Measurements from ENCODE around the gene NPW.

NPW gene

DNA sequence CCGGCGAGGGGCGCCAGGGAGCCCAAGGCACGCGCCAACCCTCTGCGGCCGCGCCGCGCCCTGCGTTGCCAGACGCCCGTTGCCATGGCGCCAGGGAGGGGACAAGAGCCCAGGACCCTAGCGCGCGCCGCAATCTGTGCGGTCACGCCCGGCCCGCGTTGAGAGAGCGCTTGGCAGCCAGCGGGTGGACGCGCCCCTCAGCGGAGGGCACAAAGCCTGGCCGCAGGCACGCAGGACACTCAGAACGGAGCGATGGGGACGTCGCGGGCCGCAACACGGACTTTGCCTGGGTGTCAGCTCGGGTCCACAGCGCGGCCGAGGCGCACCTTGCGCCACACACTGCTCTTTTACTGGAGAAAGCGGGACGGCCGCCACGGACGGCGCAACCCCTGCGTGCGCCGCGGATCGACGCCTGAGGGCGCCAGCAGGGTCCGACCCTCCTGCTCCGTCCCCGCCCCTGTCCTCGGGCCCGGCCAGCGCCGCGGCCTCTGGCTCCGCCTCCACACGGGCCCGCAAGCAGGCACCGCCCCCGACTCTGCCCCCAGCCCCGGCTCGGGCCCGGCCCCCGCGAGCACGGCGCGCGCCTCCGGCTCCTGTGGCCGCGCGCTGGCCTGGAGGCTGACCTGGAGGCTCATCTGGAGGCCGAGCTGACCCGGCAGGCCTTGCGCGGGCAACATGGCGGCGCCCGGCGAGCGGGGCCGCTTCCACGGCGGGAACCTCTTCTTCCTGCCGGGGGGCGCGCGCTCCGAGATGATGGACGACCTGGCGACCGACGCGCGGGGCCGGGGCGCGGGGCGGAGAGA lies 35.8 kb upstream of the NPW start, which contains the start of gene GFER:
TSS of gene GFER (plus strand) at position 650 of the 803 bp plus-strand sequence. CDS start at position 676, 26 bp downstream.
- peak; percentile 94 for DNase-seq (ENCODE audit: insufficient read length, low spot score)
- FAIRE-seq = peak; percentile 95

DNA sequence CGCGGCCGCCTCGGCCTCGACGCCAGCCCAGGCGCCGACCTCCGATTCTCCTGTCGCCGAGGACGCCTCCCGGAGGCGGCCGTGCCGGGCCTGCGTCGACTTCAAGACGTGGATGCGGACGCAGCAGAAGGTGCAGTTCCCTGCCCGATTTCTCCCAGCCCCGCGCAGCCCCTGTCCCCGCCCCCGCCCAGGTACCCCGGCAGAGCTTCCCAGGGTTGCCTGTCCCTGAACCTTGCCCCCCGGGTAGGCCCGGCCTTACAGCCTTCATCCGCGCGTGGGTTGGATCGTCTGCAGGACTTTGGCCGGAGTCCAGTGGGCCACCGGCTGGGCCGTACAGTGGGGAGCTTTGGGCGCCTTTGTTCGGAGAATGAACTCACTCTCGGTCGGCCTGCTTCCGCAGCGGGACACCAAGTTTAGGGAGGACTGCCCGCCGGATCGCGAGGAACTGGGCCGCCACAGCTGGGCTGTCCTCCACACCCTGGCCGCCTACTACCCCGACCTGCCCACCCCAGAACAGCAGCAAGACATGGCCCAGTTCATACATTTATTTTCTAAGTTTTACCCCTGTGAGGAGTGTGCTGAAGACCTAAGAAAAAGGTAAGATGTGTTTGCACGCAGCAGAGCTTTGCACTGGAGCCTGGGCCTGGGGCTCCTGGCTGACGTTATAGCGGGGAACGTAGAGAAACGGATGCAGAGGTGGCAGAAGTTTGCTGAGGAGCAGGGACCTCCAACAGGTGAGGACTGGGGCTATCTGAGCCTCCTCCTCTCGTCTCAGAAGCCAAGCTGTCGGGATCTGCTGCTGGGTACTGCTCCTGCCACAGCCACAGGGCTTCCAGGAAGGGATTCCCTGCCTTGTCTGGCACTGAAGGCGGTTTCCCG lies 35.0 kb upstream of the NPW start:
- no peak for FAIRE-seq
- no peak for DNase-seq (ENCODE audit: insufficient read length, low spot score)

DNA sequence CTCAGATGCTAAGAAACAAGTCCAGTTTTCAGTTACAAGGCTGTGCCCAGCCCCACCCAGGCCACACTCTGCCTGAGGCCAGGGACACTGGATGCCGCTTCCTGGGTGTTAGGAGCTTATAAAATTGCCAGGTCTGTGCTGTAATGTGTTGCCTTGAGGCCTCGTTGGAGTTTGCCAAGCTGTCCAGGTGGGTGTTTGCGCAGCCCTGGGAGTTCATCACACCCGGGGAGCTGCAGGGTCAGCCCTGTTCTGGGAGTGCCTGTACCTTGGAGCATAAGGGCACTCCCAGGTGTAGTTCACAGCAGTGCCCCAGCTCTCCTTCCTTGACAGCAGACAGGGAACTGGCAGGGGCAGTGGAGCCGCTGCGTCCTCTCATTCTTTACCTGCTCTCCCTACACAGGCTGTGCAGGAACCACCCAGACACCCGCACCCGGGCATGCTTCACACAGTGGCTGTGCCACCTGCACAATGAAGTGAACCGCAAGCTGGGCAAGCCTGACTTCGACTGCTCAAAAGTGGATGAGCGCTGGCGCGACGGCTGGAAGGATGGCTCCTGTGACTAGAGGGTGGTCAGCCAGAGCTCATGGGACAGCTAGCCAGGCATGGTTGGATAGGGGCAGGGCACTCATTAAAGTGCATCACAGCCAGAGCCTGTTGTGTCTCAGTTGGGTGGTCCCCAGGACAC lies 34.0 kb upstream of the NPW start:
- FAIRE-seq (no peak), DNase-seq (ENCODE audit: insufficient read length, low spot score) (no peak)

DNA sequence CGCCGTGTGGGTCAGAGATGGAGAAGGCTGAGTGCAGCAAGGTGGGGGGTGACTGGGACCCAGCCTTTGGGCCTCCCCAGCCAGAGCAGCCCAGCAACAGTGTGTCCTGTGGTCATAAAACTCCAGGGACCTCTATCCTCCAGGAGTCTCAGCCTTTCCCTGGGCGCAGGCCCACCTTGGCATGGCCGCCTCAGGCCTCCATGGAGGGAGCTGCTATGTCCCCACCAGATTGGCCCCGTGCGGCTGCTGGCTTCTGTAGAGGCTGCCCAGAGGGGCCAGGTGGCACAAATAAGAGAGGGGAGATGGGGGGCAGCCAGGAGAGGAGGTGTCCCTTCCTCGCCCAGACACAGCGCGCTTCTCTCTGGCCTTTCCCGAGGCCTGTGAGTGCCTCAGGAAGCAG lies 32.4 kb upstream of the NPW start:
- no peak for DNase-seq (ENCODE audit: insufficient read length, low spot score)

DNA sequence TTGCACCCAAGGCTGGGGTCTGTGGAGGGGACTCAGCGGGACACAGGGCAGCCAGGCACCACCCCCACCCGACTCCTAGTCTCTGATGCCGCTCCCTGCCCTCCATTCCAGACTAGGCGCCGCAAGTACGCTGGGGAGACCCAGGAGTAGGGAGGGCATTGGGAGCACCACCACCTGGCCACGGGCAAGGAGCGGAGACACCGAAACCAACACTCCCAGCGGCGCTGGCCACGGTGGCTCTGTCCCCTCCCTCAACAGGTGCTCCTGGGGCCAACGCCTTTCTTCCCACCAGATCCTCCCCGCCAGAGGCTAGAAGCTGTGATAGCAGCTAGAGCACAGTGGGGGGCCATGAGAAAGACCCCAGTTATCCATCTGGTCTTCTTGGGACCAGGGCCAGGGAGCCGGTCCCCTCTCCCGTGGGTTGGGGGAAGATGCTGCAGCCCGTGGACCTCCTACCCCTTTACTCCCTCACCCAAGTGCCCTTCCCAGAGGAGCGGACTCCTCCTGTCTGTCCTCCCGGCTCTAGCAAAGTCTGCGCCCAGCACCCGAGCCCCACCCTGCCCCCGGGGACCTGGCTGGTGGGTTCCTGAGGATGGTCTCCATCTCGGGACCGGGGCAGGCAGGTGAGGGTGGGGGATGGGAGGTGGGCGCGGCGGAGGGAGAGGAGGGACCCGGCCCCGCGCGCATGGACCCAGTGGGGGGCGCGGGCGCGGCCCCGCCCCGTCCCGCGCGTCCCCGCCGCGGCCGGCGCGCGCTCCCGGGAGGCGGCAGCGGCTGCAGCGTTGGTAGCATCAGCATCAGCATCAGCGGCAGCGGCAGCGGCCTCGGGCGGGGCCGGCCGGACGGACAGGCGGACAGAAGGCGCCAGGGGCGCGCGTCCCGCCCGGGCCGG lies 30.1 kb upstream of the NPW start, which contains the start of gene SYNGR3:
TSS of gene SYNGR3 (plus strand) at position 762 of the 892 bp plus-strand sequence. CDS start 133 bp downstream, outside the sequence.
- DNase-seq (ENCODE audit: insufficient read length, low spot score) (no peak), FAIRE-seq (peak; percentile 16)

More for the DNA sequence above, 32.4 kb upstream of the NPW start:
- no peak for FAIRE-seq

DNA sequence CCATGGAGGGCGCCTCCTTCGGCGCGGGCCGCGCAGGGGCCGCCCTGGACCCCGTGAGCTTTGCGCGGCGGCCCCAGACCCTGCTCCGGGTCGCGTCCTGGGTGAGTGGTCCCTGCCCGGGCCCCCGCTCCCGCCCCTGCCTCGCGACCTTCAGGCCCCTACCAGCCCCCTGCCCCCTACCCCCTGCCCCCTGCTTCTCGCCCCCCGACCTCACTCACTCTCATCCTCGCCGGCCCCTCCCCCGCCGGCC lies 29.6 kb upstream of the NPW start:
- DNase-seq (ENCODE audit: insufficient read length, low spot score) (no peak), FAIRE-seq (no peak)

DNA sequence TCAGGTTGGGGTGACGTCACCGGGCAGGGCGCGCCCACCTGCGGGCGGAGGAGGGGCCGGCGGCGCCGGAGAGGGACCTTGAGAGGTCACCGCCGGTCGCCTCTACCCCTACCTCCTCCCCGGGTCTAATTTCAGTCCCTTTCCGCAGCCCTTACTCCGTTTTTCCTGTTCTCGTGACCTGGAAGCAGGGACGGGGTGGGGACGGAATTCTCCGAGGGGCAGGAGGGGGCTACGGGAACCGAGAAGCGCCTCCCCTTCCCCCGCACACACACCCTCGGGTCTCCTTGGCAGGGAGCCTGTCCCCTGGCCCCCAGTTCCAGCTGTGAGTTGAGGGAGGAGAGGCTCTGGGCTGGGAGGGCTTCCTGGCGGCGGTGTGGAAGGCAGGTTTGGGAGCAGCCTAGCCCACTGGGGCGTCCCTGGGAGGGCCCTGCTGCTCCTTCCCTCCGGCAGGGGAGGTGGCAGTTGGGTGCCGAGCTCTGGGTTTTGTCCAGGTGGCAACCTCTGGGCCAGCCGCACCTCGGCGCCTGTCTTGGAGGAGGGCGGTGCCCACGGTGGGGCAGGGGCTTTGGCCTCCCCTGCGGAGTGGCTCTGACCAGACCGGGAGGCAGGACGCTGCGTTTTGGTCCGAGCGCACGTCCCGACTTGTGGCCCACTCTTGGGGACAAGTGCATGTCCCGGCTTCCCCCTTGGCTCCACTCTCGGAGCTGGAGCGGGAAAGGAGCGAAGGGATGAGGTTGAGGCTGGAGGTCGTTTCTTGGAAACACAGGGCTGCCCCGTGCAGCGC lies 29.0 kb upstream of the NPW start:
- FAIRE-seq (no peak), DNase-seq (ENCODE audit: insufficient read length, low spot score) (no peak)

DNA sequence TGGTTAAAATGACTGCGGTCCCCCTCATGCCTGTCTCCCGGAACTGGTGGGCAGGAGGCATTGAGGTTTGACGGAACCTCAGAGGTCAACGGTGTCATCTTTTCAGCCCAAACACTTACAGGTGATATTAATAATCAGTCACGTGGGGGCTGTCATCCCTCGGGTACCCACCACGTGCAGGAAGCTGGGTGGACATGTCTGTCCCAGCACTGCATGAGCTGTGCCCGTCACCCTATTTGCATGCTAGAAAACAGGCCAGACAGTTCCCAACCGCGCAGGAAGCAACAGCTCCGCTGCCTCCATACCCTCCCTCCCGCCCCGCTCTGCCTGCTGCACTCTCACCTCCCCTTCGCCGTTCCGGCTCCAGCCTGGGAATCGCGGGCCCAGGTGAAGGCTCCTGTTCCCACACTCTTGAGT lies 28.4 kb upstream of the NPW start:
- FAIRE-seq (no peak), DNase-seq (ENCODE audit: insufficient read length, low spot score) (no peak)

DNA sequence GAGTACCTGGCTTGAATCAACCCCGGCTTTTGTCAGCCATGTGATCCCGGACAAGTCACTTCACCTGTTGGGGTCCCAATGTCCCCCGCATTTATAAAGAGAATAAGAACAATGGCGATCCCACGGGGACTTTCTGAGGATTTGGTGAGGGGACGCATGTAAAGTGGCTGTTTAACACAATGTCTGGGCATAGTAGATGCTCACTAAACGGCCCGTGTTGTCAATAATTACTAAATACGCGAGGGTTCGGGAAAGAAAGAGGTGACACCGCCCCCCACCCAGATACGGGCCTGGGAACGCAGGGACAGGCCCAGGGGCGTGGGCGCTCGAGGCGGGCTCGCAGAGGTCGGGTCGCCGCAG lies 28.0 kb upstream of the NPW start:
- FAIRE-seq (no peak), DNase-seq (ENCODE audit: insufficient read length, low spot score) (no peak)

DNA sequence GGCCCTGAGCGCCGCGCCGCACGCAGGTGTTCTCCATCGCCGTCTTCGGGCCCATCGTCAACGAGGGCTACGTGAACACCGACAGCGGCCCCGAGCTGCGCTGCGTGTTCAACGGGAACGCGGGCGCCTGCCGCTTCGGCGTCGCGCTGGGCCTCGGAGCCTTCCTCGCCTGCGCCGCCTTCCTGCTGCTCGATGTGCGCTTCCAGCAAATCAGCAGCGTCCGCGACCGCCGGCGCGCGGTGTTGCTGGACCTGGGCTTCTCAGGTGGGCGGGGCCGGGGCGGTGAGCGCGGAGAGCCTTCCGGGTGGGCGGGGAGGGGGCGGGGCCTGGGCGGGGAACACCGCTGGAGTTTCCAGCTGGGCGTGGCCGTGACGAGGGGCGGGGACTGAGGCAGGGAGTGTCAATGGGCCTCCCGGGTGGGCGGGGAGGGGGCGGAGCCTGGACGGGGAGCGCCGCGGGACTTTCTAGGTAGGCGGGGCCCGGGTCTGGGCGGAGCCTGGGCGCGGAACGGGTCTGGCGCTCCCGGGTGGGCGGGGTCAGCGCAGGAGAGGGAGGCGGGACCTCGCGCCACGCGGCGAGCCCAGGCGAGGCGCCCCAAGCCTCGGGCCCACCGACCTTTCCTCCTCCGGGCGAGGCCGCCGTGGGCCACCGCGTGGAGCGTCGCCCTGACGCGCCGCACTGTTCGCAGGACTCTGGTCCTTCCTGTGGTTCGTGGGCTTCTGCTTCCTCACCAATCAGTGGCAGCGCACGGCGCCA lies 27.5 kb upstream of the NPW start:
- FAIRE-seq = no peak
- DNase-seq (ENCODE audit: insufficient read length, low spot score) = no peak

DNA sequence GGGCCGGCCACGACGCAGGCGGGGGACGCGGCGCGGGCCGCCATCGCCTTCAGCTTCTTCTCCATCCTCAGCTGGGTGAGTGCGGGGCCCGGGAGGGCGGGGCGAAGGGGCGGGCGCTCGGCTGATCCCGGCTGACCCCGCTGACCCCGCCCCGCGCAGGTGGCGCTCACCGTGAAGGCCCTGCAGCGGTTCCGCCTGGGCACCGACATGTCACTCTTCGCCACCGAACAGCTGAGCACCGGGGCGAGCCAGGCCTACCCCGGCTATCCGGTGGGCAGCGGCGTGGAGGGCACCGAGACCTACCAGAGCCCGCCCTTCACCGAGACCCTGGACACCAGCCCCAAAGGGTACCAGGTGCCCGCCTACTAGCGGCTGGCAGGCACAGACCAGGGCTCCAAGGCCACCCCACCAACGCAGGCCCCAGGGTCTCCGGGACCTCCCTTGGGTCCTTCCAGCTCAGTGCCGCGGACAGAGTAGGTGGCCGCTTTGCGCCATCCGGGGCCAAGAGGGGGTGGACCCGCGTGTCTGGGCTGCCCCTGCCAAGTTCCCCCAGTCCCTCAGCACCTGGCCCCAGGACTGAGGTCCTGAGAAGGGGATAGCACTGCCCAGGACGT lies 26.8 kb upstream of the NPW start:
- FAIRE-seq = no peak
- DNase-seq (ENCODE audit: insufficient read length, low spot score) = no peak

DNA sequence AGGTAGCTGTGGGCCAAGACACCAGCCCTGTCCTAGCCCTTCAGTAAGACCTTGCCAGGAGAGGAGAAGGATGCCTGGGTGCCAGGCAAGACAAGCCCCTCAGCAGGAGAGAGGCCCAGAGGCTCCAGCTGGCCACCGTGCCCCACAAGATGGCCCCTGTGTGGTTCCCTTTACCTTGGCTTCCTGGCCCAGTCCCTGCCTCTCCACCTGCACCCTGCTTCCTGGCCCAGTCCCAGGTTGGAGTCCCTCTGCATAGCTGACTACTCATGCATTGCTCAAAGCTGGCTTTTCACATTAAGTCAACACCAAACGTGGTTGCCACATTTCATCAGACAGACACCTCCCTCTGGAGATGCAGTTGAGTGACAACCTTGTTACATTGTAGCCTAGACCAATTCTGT lies 25.9 kb upstream of the NPW start:
- no peak for FAIRE-seq
- no peak for DNase-seq (ENCODE audit: insufficient read length, low spot score)

DNA sequence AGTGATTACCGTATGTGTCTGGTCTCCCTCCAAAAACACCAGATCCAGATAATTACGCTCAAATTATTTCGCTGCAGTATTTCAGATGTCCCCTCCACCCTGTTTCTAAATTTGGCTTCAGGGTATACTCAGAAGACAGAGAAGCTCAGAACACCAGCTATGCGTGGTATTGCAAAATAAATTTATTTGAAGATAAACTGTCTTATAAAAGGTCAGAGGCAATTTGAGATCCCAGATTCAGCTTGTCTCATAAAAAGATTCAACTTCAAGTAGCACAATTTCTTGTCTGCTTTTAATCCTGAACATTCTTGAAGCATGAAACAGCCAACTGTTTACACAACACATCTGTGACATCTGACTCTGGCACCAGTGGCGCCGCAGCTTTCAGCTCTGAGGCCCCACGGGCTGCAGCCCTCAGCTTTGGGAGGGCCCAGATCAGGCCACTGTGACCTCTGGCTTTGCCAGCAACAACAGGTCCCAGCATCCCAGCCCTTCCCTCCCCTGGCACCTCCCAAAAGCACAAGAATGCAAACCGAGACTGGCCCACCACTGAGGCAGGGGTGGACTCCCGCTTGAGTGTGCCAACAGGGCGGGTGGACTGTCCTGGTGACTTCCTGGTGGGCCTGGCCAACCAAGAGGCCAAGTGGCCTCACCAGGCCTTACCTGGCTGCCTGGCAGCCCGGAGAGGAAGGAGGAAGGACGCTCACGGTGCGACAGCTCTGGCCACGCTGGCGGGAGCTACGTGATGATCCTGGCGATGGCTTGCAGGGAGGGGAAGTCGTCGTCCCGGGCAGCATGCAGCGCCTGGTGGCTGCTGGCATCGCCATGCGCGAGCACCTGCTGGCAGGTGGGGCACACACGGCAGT lies 21.9 kb upstream of the NPW start:
- FAIRE-seq (no peak), DNase-seq (ENCODE audit: insufficient read length, low spot score) (no peak)

DNA sequence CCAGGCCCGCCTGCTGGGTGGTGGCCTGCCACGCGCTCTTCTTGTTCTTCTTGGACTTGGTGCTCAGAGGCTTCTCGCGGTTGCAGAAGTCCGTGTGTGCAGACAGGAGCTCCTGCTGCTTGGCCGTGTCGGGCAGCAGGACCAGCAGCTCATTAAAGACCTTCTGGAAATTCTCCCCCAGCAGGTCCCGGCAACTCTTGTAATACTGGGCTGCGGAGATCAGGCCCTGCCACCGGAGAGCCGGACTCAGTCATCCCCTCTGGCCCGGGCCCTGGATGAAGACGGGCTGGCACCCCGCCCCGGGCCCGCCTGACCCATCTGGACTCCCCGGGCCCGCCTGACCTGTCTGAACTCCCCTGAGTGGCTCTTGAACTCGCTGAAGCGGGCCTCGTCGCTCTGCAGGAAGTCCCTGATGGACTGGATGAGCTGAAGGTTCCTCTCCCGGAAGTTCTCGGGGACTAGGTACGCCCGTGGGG lies 21.2 kb upstream of the NPW start:
- FAIRE-seq (no peak), DNase-seq (ENCODE audit: insufficient read length, low spot score) (no peak)

DNA sequence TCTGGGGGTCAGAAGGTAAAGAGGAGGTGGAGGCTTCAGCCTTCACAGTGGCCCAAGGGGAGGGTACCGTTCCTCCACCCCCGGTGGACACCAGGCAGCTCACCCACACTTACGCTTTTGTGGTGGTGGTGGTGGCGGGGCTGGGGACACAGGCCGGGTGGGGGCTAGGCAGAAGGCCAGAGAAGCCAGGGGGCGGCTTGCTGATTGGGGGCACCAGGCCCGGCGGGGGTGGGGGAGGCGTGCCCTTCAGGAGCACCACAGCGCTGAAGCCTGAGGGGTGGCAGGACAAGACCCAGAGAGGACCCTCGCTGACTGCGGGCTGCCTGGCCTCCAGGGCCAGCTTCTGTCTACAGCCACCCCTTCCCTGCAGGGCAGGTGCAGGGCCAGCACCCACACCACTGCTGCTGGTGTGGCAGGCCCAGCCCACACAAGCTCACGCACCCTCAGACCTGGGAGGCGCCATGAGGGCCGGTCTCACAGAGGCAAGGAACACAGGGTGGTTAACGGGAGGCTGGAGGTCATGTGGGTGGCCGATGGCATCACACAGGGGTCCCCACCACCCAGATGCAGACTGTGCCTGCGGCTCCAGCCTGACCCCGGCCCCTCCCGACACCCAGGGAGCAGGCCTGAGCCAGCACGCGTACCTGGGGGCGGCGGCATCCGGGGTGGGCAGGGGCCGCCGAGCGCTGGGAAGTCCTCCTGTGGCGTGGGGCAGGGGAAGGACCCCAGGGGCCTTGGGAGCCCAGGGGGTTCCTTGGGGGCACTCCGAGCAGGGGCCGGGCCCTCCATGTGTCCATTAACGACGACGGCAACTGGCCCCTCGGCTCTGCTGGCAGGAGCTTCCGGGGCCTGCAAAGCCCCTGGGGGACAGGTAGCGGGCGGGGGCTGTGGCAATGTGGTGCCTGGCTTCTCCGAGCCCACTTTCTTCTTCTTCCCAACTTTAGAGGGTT lies 20.5 kb upstream of the NPW start:
- DNase-seq (ENCODE audit: insufficient read length, low spot score) (no peak), FAIRE-seq (no peak)

DNA sequence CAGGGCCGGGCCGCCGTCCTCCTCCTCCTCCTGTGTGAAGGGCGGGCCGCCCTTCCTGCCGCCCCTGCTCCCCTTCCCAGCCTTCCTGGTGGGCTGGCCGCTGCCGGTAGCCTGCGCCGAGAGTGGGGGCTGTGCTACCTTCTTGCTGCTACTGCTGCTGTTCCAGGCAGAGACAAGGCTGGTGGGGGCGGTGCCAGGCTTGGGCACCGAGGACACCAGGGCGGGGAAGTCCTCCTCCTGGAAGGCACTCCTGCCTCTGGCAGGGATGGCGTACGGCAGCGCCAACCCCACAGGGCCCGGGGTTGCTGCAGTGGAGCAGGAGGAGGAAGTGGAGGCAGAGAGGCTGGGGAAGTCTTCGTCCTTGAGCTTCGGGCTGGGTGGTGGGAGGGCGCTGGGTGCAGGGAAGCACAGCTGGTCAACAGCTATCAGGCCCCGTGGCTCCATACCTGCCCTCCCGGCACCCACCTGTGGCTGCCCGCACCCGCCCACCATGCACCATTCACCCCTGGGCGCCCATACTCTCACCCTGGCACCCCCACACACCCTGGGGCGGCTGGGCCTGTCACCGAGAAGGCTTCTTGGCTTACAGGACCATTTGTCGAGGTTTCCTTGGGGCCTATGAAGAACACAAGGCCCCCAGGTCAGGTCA lies 19.6 kb upstream of the NPW start:
- no peak for DNase-seq (ENCODE audit: insufficient read length, low spot score)

More for the DNA sequence above, 19.6 kb upstream of the NPW start:
- FAIRE-seq = no peak

Data from HTR-8/SVneo (cell line).